BE2C (cell line): ENCODE data around the gene ALLC.

ENCODE experiments used
- DNase-seq: peaks from one replicate; pipeline ENCODE4 v3.0.0-alpha.2; 2020
- H3K27me3 ChIP-seq: fragments of 250-450 bp; sonication (Bioruptor Pico); 2 replicates; pipeline ENCODE4 v1.5.1; 2020; ENCODE audit warnings: mild to moderate bottlenecking
- H3K36me3 ChIP-seq: fragments of 250-450 bp; sonication (Bioruptor Pico); 2 replicates; pipeline ENCODE4 v1.5.1; 2020; ENCODE audit warnings: mild to moderate bottlenecking
- H3K4me1 ChIP-seq: fragments of 250-450 bp; sonication (Bioruptor Pico); 2 replicates; pipeline ENCODE4 v1.5.1; 2020
- H3K4me3 ChIP-seq: 2 replicates; pipeline ENCODE4 v1.5.1; 2011; ENCODE audit warnings: low read depth, low read length
- H3K9me3 ChIP-seq: fragments of 250-450 bp; sonication (Bioruptor Pico); 2 replicates; pipeline ENCODE4 v1.5.1; 2020
- TF ChIP-seq, protein P1 (sequence below): IDR thresholded peaks from 2 replicates; pipeline ENCODE4 v1.5.1; 2012; ENCODE audit warnings: mild to moderate bottlenecking, low read depth, low read length

Gene ALLC

DNA sequence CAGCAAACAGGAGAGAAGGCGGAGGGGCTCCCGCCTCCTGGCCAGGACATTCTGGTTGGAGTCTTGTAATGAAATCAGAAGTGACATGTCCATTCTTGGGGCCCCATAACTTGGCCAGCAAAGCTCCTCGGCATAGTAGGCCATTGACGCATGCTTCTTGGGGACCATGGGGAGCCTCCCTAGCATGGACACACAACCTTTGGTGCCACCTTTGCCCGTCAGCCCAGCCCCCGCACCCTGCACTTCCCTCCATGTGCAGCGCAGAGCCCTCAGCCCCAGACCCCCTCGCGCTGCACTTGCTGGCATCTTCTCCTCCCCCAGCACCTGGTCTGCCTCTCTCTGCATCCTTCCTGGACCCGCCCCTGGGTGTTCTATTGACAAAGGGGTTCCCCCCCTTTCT lies 68.5 kb downstream of the ALLC start:
- Histone ChIP-seq H3K27me3 (peaks cover 3% of the 10 kb centered on the region), H3K4me1 (no peaks in the 10 kb centered on the region), H3K4me3 (no peak overlapping the region), H3K36me3 (no peaks in the 10 kb centered on the region), H3K9me3 (no peaks in the 10 kb centered on the region)
- TF ChIP-seq, protein P1, sequence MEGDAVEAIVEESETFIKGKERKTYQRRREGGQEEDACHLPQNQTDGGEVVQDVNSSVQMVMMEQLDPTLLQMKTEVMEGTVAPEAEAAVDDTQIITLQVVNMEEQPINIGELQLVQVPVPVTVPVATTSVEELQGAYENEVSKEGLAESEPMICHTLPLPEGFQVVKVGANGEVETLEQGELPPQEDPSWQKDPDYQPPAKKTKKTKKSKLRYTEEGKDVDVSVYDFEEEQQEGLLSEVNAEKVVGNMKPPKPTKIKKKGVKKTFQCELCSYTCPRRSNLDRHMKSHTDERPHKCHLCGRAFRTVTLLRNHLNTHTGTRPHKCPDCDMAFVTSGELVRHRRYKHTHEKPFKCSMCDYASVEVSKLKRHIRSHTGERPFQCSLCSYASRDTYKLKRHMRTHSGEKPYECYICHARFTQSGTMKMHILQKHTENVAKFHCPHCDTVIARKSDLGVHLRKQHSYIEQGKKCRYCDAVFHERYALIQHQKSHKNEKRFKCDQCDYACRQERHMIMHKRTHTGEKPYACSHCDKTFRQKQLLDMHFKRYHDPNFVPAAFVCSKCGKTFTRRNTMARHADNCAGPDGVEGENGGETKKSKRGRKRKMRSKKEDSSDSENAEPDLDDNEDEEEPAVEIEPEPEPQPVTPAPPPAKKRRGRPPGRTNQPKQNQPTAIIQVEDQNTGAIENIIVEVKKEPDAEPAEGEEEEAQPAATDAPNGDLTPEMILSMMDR, result no peak
- no peak for DNase-seq

DNA sequence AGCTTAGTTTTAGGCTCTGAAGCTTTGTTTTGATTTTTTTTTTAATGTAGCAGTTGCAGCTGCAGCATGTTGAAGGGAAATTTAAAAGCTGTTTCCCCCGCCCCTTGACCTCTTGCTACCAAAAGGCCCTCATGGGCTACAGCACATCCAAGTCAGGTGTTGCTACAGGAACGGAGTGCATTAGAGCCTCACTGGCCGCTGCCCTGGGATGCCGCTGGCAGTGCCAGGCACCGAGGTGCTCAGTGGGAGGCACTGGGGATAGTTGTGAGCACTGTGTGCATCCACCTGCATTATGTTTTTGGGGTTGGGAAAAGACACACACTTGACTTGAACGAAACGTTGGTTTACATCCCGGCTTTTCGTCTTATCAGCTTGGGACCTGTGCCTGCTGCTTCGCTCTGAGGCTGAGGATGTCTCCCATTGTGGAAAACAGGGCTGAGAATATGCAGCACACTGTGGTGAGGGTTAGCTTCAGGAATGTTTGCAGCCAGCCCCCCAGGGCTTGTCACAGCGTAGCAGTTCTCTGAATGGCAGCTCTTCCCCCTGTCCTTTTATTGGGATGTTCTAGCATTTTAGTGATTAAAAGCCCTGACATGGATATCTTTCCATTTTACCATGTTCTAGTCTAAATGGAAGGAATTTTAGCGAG lies 69.5 kb downstream of the ALLC start:
- TF ChIP-seq, protein P1, result no peak
- Histone ChIP-seq H3K27me3 (no peaks in the 10 kb centered on the region; the same call in none of the 2 replicates), H3K9me3 (no peaks in the 10 kb centered on the region), H3K4me3 (no peak overlapping the region), H3K36me3 (no peaks in the 10 kb centered on the region), H3K4me1 (no peaks in the 10 kb centered on the region)
- no peak for DNase-seq

DNA sequence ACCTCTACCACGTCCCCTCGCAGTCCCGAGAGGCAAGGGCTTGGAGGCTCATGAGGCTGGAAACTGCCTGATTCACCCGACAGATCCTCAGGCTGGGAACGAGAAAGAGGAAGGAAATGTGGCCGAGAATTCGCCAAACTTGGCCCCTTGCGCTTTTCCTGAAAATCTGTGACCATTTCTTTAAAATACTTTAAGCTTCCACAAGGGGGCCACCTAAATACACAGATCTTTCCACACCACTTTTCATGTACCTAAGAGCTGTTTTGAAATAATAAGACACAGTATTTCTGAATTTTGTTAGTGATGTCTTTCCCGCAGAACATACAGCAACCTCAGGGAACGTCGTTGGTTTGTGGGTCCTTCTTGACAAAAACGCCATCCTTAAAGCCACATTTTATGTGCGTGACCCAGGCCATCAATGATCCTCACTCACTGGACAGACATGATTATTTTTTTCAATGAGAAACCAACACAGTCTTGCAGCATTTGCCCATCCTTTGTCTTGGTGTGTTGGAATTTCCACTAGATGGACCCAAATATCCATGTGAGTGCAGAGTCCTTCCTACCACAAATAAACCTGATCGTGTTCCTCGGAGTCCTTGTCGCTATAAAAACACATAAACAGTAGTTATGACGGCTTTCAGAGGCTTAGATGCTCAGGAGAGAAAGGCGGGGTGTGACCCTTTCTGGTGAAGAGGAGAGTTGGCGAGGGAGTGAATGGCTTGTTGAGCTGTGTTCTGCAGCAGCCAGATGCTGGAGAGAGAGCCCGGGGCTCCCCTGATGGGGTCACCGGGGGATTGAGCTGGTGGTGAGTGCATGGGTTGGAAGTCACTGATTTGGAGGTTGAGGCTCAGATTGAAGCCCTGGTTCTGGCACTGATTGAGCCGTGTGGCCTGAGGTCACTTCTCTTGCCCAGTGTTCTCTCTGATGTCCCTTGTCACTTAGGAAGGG lies 70.4 kb downstream of the ALLC start:
- Histone ChIP-seq H3K4me1 (no peaks in the 10 kb centered on the region), H3K27me3 (no peaks in the 10 kb centered on the region; the same call in none of the 2 replicates), H3K36me3 (no peaks in the 10 kb centered on the region), H3K4me3 (no peak overlapping the region), H3K9me3 (no peaks in the 10 kb centered on the region)
- TF ChIP-seq, protein P1, result peak; percentile 60
- DNase-seq, result no peak

DNA sequence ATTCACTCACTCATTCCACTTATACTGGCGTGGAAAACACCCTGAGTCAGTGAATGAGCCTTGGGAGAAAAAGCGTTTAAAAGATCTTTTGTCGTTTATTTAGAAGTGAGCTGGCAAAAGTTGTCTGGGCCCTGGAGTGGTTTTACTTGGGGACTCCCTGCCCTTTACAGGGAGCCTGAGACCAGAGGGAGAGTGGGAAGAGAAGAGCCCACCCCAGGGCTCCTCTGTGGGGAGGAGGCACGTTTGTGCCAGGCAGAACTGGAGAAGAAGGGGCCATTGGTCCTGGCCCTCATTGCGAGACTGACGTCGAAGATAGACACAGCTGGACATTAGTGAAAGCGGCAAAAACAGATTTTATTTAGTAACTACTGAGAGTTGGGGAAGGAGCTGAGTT lies 71.1 kb downstream of the ALLC start:
- no peaks in the 10 kb centered on the region for H3K9me3 ChIP-seq
- H3K4me1 ChIP-seq, result no peaks in the 10 kb centered on the region
- no peak for DNase-seq
- no peak overlapping the region for H3K4me3 ChIP-seq
- TF ChIP-seq, protein P1, result no peak
- peaks cover 2% of the 10 kb centered on the region for H3K27me3 ChIP-seq
- H3K36me3 ChIP-seq, result no peaks in the 10 kb centered on the region

DNA sequence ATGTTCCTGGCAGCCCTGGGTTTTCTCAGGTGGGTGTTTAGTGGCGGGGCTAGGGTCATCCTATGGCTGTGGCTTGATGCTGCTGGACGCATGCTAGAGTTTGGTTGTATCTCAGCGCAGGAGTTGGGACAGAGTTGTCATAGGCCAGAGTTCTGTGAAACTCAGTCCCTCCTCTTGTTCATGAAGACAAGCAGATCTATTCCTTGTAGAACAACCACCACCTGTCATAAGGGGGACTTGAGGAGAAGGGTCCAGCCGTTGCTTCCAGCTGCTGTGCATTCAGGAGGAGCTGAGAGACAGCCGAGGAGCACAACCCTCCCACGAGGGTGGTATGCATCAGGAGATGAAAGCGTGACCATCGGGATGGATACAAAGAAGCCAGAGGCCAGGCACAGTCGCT lies 71.8 kb downstream of the ALLC start:
- Histone ChIP-seq H3K9me3 (no peaks in the 10 kb centered on the region), H3K4me1 (no peaks in the 10 kb centered on the region), H3K27me3 (peaks cover 9% of the 10 kb centered on the region), H3K36me3 (no peaks in the 10 kb centered on the region), H3K4me3 (no peak overlapping the region)
- DNase-seq, result no peak
- TF ChIP-seq, protein P1, result no peak

DNA sequence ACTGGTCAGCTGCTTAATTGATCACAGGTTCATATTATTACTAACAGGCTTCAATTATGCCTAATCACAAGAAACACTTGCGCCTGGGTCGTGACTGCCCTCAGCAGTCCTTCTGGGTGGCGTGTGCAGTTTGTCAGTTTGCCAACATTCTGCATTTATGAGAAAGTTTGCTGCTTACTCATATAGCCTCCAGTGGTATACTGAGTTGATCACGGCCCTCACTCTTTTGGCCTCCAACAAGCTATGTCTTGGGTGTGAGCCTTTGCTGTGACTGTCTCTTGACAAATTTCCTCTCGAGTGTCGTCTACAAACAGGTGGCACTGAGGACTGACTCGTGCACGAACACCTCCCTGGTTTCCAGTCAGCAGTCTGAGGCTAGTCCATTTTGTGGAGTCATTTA lies 72.6 kb downstream of the ALLC start:
- DNase-seq, result no peak
- Histone ChIP-seq H3K4me3 (no peak overlapping the region), H3K9me3 (no peaks in the 10 kb centered on the region), H3K4me1 (no peaks in the 10 kb centered on the region), H3K36me3 (no peaks in the 10 kb centered on the region), H3K27me3 (peaks cover 14% of the 10 kb centered on the region)
- TF ChIP-seq, protein P1, result no peak
